Myometrial cell (primary cell): ENCODE data around the gene A1BG. TPM values are rescaled to one million over a fixed set of nuclear protein-coding genes. Genes with fewer than 3 reads are reported as not detected.

Experiments
- total RNA-seq: library from RNA; depleted of rRNA; stranded (reverse); fragments of >200 nt; gene quantifications from 2 replicates; pipeline ENCODE4 v1.2.3, GENCODE V29; 2015

The A1BG gene
- 7.5 and 31.5 TPM in 2 replicates for total RNA-seq

DNA sequence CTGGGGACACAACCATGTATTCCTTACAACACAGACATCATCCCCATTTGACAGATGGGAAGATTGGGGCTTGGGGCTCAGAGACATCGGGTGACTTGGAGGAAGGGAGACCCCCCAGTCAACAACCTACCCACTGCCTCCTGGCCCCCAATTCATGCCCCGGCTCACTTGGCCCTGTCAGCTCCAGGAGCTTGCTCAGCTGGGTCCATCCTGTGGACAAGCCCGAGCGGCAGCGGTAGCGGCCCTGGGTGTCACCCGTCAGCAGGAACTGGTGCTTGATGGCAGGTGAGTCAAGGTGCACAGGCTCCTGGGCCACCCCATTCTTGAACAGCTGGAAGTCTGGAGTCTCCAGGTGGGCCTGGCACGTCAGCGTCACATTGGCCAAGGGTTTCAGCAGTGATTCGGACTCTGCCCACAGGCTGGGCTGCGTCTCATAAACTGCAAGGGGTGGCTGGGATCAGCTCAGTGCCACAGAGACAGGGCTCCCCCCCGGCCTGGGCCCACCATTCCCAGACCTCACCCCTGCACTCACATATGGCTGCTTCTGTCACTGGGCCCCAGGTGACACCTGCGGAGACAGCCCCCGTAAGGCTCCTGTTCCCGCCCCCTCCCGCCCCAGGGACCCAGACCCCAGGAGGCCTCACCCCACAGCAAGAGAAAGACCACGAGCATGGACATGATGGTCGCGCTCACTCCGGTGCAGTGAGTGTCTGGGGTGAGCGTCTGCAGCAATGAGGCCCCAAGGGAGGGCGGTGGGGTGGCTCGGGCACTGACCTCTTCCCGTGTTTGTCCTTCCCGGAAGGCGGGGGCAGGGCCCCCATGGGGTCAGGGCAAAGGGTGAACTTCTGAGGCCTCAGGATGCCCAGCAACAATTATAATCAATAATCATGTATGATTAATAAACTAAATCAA is at the start of gene A1BG:
TSS of gene A1BG (minus strand) at position 733 of the 912 bp plus-strand sequence. CDS start at position 678, 55 bp downstream.

DNA sequence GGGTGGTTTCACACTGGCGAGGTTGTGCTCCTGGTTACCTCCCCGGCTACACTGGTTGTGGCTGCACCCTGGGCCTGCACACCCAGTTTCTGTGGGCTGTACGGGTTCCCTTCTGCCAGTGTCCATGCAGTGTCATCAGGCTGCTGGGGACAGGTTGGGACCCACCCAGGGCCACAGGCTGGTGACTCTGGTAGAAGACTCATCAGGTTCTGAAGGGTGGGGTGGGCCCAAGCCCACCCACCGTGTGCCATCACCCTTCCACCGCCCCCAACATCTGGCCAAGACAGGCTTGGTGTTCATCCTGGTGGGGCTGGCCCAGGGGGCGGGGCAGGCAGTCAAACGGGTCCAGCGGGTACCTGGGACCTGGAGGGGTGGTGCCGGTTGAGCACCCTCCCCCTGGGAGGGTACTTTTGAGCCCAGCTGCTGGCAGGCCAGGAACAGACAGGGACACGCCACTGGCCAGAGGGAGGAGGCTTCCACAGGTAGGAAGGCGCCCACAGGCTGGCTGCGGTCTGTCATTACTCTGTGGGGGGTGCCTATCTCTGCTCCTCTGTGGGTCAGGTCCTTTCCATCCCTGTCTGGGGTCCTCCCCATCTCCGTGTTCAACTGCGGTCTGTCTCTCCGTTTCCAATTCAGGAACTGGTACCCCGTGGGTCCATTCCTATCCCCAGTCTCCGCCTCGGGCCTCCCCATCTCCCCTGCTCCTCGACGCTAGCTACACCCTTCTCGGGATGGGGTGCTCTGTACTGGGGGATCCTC is 42.1 kb upstream of the A1BG start, which contains the start of gene RNF225:
TSS of gene RNF225 (plus strand) at position 437 of the 759 bp plus-strand sequence. CDS start 434 bp downstream, outside the sequence.

DNA sequence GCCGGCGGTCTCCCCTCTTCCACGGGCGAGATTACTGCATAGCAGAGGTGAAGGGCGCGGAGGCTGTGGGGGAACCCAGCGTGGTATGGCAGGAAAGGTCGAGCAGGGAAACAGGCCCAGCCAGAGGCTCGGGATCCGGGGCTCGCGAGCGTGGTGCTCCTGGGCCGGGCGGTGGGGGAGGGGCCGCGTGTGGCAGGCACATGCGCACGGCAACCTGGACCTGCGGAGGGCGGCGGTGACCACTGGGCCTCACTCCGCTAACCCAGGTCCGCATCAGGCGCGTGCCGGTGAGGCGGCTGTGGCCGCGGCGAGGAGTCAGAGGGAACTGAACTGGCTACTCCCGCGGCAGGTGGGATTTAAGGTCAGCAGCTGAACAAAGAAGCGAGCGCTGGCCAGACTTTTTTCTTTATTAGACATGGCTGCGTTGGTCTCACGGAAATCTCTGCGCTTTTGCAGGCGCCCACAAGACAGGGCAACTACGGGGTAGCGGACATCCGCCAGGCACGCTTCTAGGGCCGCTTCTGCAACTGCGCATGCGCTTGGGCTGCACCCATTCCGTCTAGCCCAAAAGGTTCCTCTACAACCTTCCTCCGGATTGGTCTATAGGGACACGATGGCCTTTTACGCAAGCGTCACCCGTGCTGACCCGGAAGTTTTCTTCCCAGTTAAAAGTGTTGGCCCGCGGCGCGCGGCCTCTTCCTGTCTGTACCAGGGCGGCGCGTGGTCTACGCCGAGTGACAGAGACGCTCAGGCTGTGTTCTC is 33.5 kb upstream of the A1BG start, which contains the start of gene RPS5:
TSS of gene RPS5 (plus strand) at position 694 of the 762 bp plus-strand sequence. CDS start 869 bp downstream, outside the sequence.

DNA sequence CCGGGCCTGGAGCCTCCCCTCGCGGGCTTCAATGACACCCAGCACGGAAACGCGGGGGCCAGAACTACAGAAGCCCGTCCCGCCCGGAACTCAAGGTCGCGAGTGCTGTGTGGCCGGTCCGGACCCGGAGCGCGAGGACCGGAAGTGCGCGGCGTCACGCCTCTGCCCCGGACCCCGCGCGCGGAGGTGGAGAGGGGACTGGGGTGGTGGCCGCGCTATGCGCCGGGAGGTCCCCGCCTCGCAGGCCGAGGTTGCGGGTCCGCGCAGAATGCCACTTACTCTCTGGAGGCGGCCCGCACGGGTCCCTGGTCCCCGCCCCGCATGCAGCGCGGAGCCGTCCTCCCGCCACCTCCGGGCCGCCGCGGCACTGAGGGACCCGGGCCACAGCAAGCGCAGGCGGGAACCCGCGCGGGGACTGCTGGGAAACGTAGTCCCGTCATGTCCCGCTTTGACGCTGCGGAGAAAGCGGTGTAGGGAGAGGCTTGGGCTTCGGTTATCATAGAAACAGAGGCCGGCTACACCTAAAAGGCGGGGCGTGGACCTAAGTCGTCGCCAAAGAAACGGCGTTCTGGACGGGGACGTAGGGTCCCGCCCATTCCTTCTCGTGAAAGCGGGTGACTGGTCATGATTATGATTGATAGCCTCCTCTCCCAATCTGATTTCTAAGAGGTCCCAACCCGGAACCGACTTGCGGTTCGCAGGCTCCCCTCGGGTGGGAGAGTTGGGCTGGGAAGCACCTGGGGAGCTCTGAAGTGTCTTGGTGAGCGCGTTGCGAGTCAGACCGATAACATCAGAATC is 27.6 kb upstream of the A1BG start, which contains the start of gene ZNF837:
TSS of gene ZNF837 (minus strand) at position 369 of the 798 bp plus-strand sequence. CDS start 11,698 bp downstream, outside the sequence.

GRCh38 chr19:58362272-58362994 is 9.1 kb upstream of the A1BG start, which contains the start of gene ZNF497:
TSS of gene ZNF497 (minus strand) at chr19:58362751. CDS start at chr19:58357635, 5,116 bp downstream.

DNA sequence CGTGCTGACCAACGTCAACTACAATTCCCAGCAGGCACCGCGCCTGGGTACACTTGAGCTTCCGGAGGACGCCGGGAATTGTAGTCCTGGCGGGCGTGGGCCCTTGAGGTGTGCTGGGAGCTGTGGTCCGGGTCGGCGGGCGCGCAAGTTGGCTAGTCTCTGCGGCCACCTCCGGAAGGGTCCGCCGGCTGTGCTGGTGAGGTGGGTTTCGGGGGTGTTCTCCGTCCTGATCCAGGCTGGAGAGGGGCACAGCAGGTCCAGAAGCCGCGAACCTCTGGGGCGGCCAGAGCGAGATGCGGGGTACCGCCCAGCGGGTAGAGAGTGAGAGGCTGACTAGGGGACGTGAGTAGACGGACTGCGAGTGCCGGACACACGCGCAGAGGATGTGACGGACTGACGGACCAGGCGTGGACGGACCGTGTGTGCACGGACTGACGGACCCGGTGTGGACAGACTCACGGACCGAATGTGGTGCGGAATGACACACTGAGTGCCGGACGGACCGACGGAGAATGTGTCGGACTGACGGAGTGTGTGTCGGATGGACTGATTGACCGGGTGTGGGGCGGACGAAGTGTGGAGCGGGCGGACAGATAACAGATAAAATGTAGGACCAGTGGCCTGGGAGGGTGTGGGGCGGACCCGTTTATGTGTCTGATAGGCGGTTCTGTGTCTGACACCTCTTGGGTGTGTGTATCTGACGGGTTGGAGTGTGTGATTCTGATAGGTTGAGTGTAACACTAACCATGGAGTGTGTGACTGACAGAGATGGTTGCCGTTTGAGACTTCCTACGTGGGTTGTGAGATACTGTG is 26.2 kb downstream of the A1BG start, which contains the start of gene ZSCAN22:
TSS of gene ZSCAN22 (plus strand) at position 81 of the 813 bp plus-strand sequence. CDS start 7,809 bp downstream, outside the sequence.

DNA sequence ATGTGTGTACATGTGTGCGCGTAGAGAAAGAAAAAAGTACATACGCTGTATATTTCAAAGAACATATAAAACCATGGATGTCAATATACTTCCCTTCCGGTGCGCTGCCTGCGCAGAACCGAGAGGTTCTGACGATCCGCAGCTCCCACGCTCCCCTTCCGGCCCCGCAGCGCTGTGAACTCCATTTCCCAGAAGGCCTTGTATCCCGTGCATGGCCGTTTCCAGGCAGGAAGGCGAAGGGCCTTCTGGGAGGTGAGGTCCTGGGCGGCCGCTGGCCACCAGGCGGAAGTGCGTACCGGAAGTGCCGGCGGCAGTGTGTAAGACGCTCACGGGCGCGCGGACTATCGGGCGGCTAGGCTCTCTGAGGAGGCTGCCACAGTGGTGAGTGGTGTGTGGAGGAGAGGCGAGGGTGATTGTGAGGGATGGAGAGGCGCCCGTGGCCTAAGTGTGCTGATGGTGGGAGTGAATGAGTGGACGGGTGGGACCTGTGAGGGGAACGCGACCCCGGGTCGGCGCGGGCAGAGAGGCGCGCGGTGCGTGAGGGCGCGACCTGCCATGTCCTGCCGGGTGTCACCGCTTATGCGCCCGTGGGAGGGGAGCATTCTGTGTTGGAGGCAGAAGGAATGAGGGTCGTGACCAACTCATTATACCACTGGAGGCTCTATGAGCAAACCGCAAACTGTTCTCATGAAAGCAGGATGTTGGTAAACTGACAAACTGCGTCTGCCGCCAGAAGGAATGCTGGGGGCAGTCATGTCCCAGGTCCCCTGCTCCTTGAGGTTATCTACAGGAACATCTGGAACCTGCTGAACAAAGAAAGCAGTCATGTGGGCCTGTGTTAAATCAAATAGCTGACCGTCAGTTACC is 48.0 kb downstream of the A1BG start, which contains the start of gene ERVK3-1:
TSS of gene ERVK3-1 (plus strand) at position 313 of the 867 bp plus-strand sequence. CDS start 6,792 bp downstream, outside the sequence.

Other genes with a start within 250 kb of the A1BG start
- 6.9 and 8.6 TPM in 2 replicates for gene ZNF329, start 202.7 kb downstream of the A1BG start, total RNA-seq
- gene ZNF274, start 170.4 kb downstream of the A1BG start, total RNA-seq: 20.5 and 22.0 TPM in 2 replicates
- gene ZNF544, start 124.6 kb downstream of the A1BG start, total RNA-seq: 36.3 and 40.4 TPM in 2 replicates
- 2.1 and 4.0 TPM in 2 replicates for gene ZNF8, start 74.5 kb downstream of the A1BG start, total RNA-seq
- gene ERVK3-1, start 48.1 kb downstream of the A1BG start, total RNA-seq: 27.1 and 40.8 TPM in 2 replicates
- gene ZSCAN22, start 26.5 kb downstream of the A1BG start, total RNA-seq: 1.2 and 3.0 TPM in 2 replicates
- not detected in 2 replicates for gene ZNF497, start 9.3 kb upstream of the A1BG start, total RNA-seq
- gene ZNF837, start 27.5 kb upstream of the A1BG start, total RNA-seq: 2.1 and 4.3 TPM in 2 replicates
- gene RPS5, start 33.8 kb upstream of the A1BG start, total RNA-seq: 2,786 and 3,048 TPM in 2 replicates
- not detected in 2 replicates for gene RNF225, start 42.2 kb upstream of the A1BG start, total RNA-seq
- gene ZNF584, start 55.2 kb upstream of the A1BG start, total RNA-seq: 7.5 and 13.3 TPM in 2 replicates
- gene ZNF132, start 86.7 kb upstream of the A1BG start, total RNA-seq: 0.29 and 2.7 TPM in 2 replicates
- 4.9 and 7.3 TPM in 2 replicates for gene ZNF324B, start 98.1 kb upstream of the A1BG start, total RNA-seq
- gene ZNF324, start 113.6 kb upstream of the A1BG start, total RNA-seq: 9.0 and 11.0 TPM in 2 replicates
- gene ZNF446, start 122.9 kb upstream of the A1BG start, total RNA-seq: 14.1 and 25.3 TPM in 2 replicates
- gene SLC27A5, start 158.5 kb upstream of the A1BG start, total RNA-seq: 4.3 and 9.2 TPM in 2 replicates
- gene ZBTB45, start 166.3 kb upstream of the A1BG start, total RNA-seq: 8.1 and 11.3 TPM in 2 replicates
- 262 and 433 TPM in 2 replicates for gene TRIM28, start 190.6 kb upstream of the A1BG start, total RNA-seq
- gene CHMP2A, start 201.6 kb upstream of the A1BG start, total RNA-seq: 110 and 117 TPM in 2 replicates
- 39.9 and 63.1 TPM in 2 replicates for gene UBE2M, start 205.1 kb upstream of the A1BG start, total RNA-seq
- gene MZF1, start 219.8 kb upstream of the A1BG start, total RNA-seq: 10.1 and 12.1 TPM in 2 replicates